HG03039 (cell line): ENCODE data around the gene SLC35F3.
"Not testable (repeated sequence)": the region's sequence is repeated elsewhere in the genome, so short reads cannot be mapped to it uniquely, and the experiment has no call there.

Source experiments
- ATAC-seq: cut with Tn5 transposase; IDR thresholded peaks from one replicate; pipeline ENCODE4 v1.9.1; 2021; ENCODE audit warnings: mild to moderate bottlenecking, moderate library complexity; ENCODE audit not compliant: unreplicated experiment

SLC35F3 gene

DNA sequence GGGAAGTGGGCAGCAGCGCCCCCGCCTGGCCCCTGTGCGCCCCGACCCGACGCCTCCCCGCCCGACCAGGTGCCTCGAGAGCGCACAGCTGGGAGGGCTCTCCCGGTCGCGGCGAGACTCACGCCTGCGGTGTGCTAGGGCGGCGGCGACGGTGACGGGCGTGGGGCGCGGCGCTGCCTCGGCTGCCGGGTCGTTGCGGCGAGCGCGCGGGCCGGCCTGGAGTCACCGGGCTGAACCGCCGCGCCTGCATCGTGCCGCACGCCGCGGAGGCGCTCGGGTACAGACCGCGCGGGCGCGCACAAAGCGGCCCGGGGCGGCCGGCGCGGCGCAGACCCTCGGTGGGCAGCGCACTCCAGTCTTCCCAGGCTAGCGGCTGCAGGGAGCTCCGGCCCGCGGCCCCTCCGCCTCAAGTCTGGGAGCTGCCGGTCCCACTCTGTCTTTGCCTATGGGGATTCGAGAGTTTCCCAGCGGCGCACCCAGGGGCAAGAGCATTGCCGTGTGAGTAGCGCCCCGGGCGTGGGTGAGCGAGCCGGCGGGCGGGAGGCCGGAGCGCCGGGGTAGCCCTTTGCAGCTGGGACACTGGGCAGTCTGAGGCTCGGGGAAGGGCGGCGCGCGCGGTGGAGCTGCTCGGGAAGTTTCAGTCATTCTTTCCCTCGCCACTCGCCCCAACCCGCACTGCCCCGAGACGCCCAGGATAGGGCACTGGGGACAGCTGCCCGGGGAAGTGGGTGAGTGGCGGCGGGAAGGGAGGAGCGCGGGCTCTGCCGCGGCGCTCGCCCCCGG, at the start of gene SLC35F3:
Gene SLC35F3, plus strand, starts transcription at position 44 of the 783 bp plus-strand sequence.
- no peak for ATAC-seq

DNA sequence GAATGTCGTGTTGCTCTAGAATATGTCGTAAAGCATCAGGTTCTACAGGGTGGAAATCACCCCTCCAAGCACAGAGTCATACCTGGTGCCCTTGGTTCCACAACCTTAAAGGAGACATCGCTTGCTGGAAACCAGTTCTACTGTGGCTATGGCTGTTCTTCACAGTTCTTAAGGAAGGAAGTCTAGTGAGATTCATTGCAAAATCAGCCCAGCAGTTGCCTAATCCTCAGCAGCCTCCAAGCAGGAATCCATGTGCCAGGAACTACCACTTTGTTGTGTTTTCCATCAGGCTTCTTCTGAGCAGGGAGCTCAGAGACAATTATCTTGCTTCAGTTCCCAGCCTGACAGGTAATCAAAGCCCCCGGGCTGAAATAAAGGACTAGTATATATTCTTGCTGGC, 45.0 kb upstream of the SLC35F3 start:
- ATAC-seq: no peak

DNA sequence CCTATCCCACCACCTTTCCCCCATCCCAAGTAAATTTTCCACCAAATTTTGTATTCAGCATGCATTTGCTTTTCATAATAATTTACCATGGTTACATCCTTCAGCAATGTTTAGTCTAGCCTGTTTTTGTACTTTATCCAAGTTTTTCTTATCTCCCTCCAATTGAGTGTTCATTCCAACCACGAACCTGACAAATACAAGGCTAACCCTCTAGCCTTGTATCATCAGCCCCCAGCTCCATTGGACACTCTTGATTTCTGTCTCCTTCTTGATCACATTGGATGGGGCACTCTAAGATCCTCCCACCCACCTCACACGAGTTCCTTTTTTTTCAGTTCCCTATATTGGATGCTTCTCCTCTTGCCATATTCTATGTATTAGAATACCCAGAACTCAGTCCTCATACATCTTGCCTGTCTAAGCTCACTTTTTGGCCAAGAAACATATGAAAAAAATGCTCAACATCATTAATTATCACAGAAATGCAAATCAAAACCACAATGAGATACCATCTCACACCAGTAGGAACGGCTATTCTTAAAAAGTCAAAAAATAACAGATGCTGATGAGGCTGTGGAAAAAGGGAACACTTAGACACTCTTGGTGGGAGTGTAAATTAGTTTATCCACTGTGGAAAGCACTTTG, 40.5 kb upstream of the SLC35F3 start:
- ATAC-seq: no peak

DNA sequence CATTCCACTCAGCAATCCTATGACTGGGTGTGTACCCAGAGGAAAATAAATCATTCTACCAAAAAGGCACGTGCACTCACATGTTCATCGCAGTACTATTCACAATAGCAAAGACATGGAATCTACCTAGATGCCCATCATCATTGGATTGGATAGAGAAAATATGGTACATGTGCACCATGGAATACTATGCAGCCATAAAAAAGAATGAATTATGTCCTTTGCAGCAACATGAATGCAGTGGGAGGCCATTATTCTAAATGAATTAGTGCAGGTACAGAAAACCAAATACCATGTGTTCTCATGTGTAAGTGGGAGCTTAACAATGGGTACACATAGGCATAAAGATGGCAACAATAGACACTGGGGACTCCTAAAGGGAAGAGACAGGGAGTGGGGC, 39.9 kb upstream of the SLC35F3 start:
- no peak for ATAC-seq

DNA sequence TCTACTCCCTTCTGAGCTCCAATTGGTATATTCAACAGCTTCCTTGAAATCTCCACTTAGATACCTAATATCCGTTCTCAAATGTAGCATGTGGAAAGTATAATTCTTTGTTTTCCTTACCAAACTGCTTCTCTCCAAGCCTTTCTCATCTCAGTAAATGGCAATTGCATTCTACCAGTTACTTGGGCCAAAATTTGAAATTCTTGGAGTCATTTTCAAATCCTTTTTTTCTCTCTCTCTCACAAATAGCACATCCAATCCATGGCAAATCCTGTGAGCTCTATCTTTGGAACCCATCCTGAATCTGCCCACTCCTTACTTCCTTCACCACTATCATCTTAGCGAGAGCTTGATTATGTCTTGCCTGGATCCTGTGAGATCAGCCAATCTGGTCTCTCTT, 39.3 kb upstream of the SLC35F3 start:
- no peak for ATAC-seq

DNA sequence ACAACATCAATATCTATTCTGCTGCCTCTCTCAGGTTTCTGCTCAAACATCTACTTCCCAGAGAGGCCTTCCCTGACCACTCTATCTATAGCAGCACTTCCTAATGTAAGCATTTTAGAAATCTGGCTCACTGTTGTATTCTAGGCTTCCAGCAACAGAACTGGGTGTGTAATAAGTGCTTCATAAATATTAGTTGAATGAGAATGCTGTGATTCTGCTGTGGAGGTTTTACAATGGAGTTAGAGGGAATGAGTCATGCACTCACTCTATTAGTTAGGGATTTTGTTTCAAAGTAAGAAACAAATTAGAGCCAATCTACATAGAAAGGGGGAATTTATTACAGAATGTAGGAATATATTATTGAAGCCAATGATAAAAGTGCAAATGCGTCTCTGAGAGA, 38.6 kb upstream of the SLC35F3 start:
- ATAC-seq: no peak

DNA sequence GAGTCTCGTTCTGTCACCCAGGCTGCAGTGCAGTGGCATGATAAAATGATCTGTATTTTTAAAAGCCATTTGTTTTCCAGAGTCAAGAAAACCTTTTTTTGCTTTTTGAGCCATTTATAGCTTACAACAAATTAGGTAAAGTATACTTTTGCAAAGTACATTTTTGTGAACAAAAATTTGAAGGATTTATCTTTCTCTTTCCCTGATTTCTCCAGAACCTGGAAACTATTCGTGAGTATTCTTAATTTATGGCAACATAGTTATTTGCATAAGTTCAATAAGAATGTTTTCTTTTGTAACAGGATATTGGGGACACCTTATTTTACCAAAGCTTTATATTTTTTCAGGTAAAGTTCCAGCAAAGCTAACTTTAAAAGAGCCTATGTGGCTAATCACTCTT, 37.4 kb upstream of the SLC35F3 start:
- no peak for ATAC-seq

DNA sequence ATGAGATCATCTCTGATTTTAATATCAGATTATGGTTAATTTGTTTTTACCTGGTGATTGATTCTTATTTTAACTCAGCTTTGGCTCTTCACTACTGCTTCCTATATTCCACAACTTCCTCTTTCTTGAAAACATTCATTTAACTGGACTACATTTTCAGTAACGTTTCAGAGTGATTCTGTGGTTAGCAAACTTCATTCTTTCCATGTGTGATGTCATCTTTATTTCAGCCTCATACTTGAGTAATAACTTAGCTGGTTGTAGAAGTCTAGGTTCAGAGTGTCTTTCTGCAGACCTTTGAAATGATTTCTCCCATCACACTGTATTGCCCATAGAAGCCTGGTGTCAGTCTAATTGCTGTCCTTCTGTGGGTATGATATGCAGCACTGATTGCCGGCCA, 36.0 kb upstream of the SLC35F3 start:
- ATAC-seq: no peak

DNA sequence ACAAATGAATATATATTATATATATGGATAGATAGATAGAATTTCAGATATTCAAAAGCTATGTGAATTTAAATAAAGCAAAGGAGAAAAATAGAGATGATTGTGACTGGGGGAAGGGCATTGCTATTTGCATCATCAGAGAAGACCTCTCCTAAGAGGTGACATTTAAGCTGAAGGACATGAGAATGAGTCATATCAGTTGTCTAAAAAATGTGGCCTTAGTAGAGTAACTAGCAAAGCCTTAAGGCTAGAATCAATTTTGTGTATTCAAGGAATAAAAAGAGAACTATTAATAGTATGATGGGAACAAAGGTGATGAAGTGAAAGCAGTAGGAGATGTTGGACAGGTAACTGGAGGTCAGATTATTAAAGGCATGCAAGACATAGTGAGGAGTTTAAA, 34.8 kb upstream of the SLC35F3 start:
- no peak for ATAC-seq

DNA sequence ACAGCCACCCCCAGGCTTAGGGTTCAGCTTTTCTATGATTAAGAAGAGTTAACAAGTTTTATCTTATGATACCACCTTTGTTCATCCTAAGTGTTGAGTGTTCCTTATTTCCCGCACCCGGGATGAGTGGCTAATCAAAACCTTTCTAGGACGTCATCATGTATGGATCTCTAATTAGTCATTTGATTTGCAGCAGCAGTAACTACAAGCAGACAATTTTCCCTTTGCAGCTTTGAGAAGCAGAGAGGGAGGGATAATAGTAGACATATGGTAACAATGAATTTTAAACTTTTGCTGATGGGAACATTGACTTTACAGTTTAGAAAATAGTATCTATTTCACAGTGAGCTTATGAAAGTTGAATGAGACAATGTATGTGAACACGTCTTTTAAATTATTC, 30.8 kb upstream of the SLC35F3 start:
- ATAC-seq: no peak

DNA sequence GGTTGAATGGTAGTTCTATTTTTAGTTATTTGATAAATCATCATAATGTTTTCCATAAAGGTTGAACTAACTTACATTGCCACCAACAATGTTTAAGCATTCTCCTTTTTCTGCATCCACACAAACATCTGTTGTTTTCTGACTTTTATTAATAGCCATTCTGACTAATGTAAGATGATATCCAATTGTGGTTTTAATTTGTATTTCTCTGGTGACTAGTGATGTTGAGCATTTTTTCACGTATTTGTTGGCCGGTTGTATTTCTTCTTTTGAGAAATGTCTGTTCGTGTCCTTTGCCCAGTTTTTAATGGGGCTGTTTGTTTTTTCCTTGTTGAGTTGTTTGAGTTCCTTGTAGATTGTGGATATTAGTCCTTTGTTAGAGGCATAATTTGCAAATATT, 24.6 kb upstream of the SLC35F3 start:
- ATAC-seq: no peak

DNA sequence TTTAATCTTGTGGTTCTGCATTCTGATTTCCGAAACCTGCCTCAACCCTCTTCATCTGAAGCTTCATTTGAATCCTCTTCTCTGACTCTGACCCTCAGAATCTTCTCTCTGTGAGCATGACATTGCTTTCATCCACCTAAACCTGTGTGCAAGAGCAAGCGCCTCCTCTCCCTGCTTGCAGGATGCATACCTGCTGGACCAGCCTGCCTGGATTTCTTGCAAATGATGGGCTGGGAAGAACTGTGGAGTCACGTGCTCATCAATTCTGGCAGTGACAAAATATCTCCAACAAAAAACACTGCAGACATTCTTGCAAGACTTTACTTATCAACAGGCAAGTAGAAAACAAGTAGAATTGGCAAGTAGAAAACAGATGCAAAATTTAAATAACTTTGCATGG, 20.8 kb upstream of the SLC35F3 start:
- ATAC-seq: no peak

DNA sequence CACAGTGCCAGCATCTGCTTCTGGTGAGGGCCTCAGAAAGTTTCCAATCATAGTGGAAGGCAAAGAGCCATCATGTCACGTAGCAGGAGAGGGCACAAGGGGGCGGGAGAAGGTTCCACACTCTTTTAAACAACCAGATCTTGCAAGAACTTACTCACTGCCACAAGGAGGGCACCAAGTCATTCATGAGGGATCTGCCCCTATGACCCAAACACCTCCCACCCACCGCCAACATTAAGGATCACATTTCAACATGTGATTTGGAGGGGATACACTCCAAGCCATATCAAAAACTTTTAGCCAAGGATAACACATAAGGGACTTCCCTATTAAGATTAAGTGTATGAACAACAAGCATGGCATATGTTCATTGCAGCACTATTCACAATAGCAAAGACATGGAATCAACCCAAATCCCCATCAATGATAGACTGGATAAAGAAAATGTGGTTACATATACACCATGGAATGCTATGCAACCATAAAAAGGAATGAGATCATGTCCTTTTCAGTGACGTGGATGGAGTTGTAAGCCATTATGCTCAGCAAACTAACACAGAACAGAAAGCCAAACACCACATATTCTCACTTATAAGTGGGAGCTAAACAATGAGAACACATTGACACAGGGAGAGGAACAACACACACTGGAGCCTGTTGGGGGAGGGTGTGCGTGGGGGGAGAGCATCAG, 19.9 kb upstream of the SLC35F3 start:
- ATAC-seq: no peak

DNA sequence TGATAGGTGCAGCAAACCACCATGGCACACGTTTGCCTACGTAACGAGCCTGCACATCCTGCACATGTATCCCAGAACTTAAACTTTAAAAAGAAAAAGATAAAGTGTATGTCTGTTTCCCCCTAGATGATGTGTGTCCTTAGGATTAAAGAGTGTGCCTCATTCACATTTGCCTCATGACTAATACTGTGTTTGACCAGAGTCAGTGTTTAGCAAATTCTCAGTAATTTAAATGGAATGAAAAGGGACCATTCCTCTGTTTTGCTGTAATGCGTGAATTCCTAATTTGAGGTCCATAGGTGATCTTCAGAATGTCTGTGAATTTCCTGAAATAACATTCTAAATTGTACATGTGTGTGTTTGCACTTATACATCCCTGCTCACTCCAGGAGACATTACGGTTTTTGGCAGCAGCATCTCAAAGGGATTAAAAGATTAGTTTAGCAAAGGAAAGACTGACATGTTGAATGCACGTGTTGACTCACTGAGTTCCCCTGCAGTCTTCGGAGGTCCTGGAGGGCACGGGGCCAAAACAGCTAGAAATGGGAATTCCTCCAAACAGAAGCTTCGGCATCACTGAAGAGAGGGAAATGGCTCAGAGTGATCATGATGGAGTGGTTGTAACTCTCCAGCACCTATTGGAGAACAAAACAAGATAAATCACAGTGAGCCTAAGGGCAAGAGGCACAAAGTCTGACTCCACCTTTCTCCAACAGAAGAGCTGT, 19.1 kb upstream of the SLC35F3 start:
- no peak for ATAC-seq

DNA sequence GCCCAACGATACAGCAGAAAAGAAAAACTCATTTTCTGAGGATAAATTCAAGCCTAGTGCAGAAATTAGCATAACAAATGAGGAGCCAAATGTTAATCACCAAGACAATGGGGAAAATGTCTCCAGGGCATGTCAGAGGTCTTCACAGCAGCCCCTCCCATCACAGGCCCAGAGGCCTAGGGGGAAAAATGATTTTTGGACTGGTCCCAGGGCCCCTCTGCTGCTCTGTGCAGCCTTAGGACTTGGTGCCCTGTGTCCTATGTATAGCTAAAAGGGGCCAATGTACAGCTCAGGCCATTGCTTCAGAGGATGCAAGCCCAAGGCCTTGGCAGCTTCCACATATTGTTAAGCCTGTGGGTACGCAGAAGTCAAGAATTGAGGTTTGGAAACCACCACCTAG, 13.3 kb upstream of the SLC35F3 start:
- not testable (repeated sequence) for ATAC-seq

DNA sequence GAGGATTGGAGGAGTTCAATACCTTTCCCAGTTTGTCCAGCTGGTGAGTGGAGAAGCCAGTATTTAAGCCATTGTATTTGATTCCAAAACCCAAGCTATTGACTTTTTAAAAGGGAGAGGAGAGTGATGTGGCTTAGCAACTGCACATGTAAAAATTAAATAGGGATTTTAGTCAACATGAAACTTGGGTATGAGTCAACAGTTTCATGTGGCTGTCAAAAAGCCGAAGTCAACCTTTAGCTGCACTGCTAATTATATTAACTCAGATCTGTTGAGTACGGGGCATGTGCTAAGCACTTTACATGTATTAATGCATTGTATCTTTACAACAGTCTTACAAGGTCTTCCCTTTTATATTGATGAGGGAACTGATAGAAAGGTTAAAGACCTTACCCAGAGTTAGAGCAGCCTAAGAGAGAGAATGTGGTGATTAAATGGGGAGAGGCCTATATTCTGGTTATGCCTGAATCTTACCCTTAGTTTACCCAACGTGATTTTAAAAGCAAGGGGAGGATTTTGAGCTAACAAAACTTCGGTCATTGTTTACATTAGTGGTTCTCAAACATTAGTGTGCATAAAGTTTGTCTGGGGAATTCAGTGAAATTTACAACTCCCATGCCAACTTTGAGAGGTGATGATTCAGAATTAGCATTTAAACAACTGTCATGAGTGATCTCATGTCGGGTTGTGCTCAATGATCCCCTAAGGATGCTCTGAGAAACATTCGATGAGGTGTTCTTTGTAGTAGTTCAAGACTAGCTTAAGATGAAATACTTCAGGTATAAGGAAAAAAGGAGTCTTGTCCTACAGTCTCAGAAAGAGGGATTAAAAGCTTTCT, 6.9 kb upstream of the SLC35F3 start:
- peak; percentile 98 for ATAC-seq

DNA sequence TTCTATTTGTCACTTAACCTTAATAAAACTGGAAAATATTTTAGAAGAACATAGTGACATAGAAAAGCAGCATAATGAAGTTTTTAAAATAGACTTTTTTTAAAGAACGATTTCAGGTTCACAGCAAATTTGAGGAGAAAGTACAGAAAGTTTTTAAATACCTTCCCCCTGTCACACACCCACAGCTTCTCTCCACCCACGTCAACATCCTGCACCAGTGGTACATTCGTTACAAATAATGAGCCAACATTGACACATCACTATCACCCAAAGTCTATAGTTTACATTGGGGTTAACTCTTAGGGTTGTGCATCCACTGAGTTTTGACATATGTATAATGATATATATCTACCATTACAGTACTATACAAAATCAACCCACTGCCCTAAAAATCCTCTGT, 3.0 kb upstream of the SLC35F3 start:
- ATAC-seq: no peak

DNA sequence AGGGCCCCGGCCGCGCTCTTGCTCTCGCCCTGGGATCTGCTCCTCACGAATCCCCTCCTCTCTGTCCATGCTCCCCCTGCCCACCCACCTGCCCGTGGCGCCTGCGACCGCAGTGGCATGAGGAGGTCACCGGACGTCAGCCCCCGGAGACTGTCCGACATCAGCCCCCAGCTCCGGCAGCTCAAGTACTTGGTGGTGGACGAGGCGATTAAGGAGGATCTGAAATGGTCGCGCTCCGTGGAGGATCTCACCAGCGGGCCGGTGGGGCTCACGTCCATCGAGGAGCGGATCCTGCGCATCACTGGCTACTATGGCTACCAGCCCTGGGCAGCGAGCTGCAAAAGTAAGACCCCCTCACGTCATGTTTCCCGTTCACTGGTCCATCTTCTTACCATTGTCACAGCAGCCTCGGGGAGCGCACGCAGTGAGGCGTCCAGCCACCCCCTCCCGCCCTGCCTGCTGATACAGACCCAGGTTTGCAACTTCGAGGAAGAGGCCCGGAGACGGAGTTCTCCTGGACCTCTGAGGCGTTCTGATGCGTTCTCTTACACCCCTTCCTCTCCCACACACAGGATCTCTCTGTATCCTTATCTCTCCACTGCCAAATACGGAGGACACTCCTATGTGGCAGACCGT, 1.1 kb downstream of the SLC35F3 start:
- ATAC-seq: no peak

DNA sequence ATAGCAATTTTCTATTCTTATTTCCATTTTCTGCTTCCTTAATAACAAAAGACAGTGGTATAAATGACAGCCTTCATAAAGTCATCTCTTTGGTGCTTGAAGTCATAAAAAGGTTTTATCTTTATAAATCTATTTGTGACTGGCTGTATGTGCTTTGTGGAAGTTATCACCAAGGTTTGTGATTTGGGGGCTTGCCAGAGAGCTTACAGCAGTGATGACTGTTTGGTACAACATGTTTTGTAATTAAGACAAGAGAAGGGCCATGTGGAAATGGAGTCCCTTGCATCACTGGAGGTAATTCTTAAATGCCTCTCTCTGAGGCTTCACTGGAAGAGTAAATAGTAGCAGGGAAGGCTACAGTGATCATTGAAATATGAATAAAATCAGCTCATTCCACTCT, 2.7 kb downstream of the SLC35F3 start:
- ATAC-seq: no peak

DNA sequence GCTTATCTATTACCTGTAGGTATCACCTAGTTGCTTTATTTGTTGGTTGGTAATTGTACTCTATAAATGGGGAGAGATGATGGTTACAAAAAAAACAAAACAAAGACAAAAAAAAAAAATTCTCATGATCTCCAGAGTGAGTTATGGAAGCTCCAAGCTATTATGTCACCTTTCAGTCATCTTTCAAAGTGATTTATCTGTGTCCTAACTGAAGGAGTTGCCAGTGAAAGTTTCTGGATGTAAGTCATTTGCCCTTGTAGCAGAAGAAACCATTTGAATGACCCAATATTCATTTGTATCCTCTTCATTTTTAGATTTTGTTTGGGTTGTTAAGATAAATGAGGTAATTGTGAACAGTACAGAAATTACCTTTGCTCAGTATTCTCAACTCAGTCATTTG, 3.6 kb downstream of the SLC35F3 start:
- ATAC-seq: no peak
